ENCODE data around the gene CNOT1.

- TF ChIP-seq CTCF (IDR thresholded peaks at IDR 0.05) (no peak), POLR2A (IDR thresholded peaks at IDR 0.05) (no peak)
Measured at GRCh38 chr16:58644108-58644507, 14.5 kb upstream of the CNOT1 start.

Measured in adrenal gland (tissue), 5 donors.